B cell (primary cell): Measurements from ENCODE around the gene GDI2. TPM values are rescaled to one million over a fixed set of nuclear protein-coding genes. Genes with fewer than 3 reads are reported as not detected.

Source experiments
- ATAC-seq: fragments of 200-7000 bp; cut with Tn5 transposase; one replicate; pipeline ENCODE4 v1.10.0; 2021; ENCODE audit warnings: low read depth, mild to moderate bottlenecking, moderate number of reproducible peaks, moderate library complexity
- CTCF ChIA-PET: fragments of 350-600 bp; sonication (Branson Sonifier 250); formaldehyde crosslinking; loops from one replicate; lab custom pipeline; 2021; ENCODE audit warnings: antibody characterized with exemption, inconsistent platforms; lab: Charles Lee
- POLR2A ChIA-PET: fragments of 350-600 bp; sonication (Branson Sonifier 250); formaldehyde crosslinking; loops from one replicate; lab custom pipeline; 2021; ENCODE audit warnings: antibody characterized with exemption; lab: Charles Lee
- DNase-seq: peaks from one replicate; pipeline ENCODE4 v3.0.0; 2013
- H2AFZ ChIP-seq: 2 replicates; pipeline ENCODE4 v1.6.1; 2012; ENCODE audit warnings: mild to moderate bottlenecking, low read depth, low read length; ENCODE audit not compliant: insufficient read depth, poor library complexity, severe bottlenecking
- H3K27ac ChIP-seq, 2 donors: 1 replicate in 1 of 2; 2 replicates in 1 of 2; pipeline ENCODE4 v1.5.1; 2012 to 2013; ENCODE audit warnings: low read length in 2 of 2, mild to moderate bottlenecking in 2 of 2, moderate library complexity in 1 of 2
- H3K27me3 ChIP-seq, 4 experiments: fragments of 200-600 bp in 1 of 4; sonication (generic) in 1 of 4; replicated peaks in 1 of 4; 1 replicate in 2 of 4; 2 replicates in 2 of 4; pipeline versions ENCODE4 v1.6.1 to v1.7.0; 2013 to 2016; ENCODE audit warnings: low read length in 3 of 4, mild to moderate bottlenecking in 2 of 4, mixed read lengths in 1 of 4, moderate library complexity in 1 of 4; ENCODE audit not compliant: insufficient read depth in 4 of 4, control insufficient read depth in 3 of 4; ENCODE audit errors: control extremely low read depth in 1 of 4
- H3K36me3 ChIP-seq, 2 experiments: replicated peaks in 1 of 2; 1 replicate in 1 of 2; 2 replicates in 1 of 2; pipeline versions ENCODE4 v1.6.1 to v1.7.1; 2013; ENCODE audit warnings: low read length in 1 of 2; ENCODE audit not compliant: insufficient read depth in 2 of 2, control insufficient read depth in 1 of 2; ENCODE audit errors: control extremely low read depth in 1 of 2, extremely low read depth in 1 of 2
- H3K4me1 ChIP-seq, 2 donors: fragments of 200-600 bp in 1 of 2; sonication (generic) in 1 of 2; 1 replicate in 1 of 2; 2 replicates in 1 of 2; pipeline versions ENCODE4 v1.5.1 to v1.6.1; 2013 to 2017; ENCODE audit warnings: low read length in 2 of 2; ENCODE audit not compliant: control insufficient read depth in 2 of 2, insufficient read depth in 2 of 2
- H3K4me2 ChIP-seq: replicated peaks from 2 replicates; pipeline ENCODE3; 2012; ENCODE audit warnings: mild to moderate bottlenecking, low read depth, low read length; ENCODE audit not compliant: poor library complexity, severe bottlenecking
- H3K4me3 ChIP-seq, 5 experiments: fragments of 200-600 bp in 1 of 5; sonication (generic) in 1 of 5; 1 replicate in 3 of 5; 2 replicates in 2 of 5; pipeline versions ENCODE4 v1.5.1 to v1.7.0; 2011 to 2016; ENCODE audit warnings: low read length in 4 of 5, mild to moderate bottlenecking in 4 of 5, low read depth in 2 of 5, control low read depth in 1 of 5, moderate library complexity in 1 of 5; ENCODE audit not compliant: insufficient read depth in 1 of 5; ENCODE audit errors: control extremely low read depth in 1 of 5, extremely low read depth in 1 of 5
- H3K79me2 ChIP-seq: fragments of 200-600 bp; sonication (generic); one replicate; pipeline ENCODE4 v1.6.0; 2016; ENCODE audit warnings: low read length; ENCODE audit not compliant: control insufficient read depth, insufficient read depth
- H3K9ac ChIP-seq: fragments of 200-600 bp; sonication (generic); 2 replicates; pipeline ENCODE4 v1.6.1; 2017; ENCODE audit warnings: mild to moderate bottlenecking, low read length, moderate library complexity
- H3K9me3 ChIP-seq, 3 donors: one replicate each; pipeline versions ENCODE4 v1.6.1 to v1.7.1; 2013; ENCODE audit warnings: low read length in 2 of 3; ENCODE audit not compliant: control insufficient read depth in 2 of 3, insufficient read depth in 1 of 3; ENCODE audit errors: control extremely low read depth in 1 of 3
- H4K20me1 ChIP-seq: 2 replicates; pipeline ENCODE4 v1.6.0; 2012; ENCODE audit warnings: mild to moderate bottlenecking, low read length; ENCODE audit not compliant: insufficient read depth, control insufficient read depth, poor library complexity, severe bottlenecking
- H3K27ac Mint-ChIP-seq: one replicate; pipeline ENCODE4 v1.8.0; 2021; ENCODE audit warnings: mixed read lengths
- H3K27me3 Mint-ChIP-seq: one replicate; pipeline ENCODE4 v1.8.0; 2021; ENCODE audit warnings: mixed read lengths
- H3K4me1 Mint-ChIP-seq: one replicate; pipeline ENCODE4 v1.8.0; 2021; ENCODE audit warnings: mixed read lengths
- H3K4me3 Mint-ChIP-seq: one replicate; pipeline ENCODE4 v1.8.0; 2021; ENCODE audit warnings: mixed read lengths
- H3K9me3 Mint-ChIP-seq: one replicate; pipeline ENCODE4 v1.8.0; 2022; ENCODE audit warnings: mixed read lengths; ENCODE audit not compliant: insufficient read depth
- EZH2 ChIP-seq: IDR thresholded peaks from 2 replicates; pipeline ENCODE4 v1.6.1; 2012; ENCODE audit warnings: borderline replicate concordance, low read depth, mild to moderate bottlenecking, moderate library complexity, low read length; ENCODE audit not compliant: insufficient read depth, poor library complexity, severe bottlenecking
- WGBS: methylation state at CpG from one replicate; pipeline ENCODE4 v1.1.5; 2013; ENCODE audit warnings: missing lambda C conversion rate; ENCODE audit not compliant: insufficient coverage; 5-methylcytosine and 5-hydroxymethylcytosine counted together
- intact Hi-C: fragments of 100-400 bp; cut with micrococcal nuclease; formaldehyde crosslinking; loops from one replicate; pipeline ENCODE4 v1.10.0; 2022
- polyA plus RNA-seq: library from polyadenylated mRNA; depleted of rRNA; stranded (reverse); fragments of >200 nt; gene quantifications from 2 replicates; pipeline ENCODE4 v1.2.3, GENCODE V29; 2012
- total RNA-seq, 2 donors: library from RNA; stranded (reverse); fragments of 120-200 nt in 1 of 2; gene quantifications; 1 replicate in 1 of 2; 2 replicates in 1 of 2; pipeline versions ENCODE4 v1.2.3 to v1.2.4, GENCODE V29; 2013 to 2022
- TF ChIP-seq, protein P1 (sequence below): fragments of 200-600 bp; IDR thresholded peaks from one replicate; pipeline ENCODE4 v1.8.0; 2022; ENCODE audit warnings: antibody characterized with exemption, mild to moderate bottlenecking

Gene GDI2
- total and polyA plus RNA-seq, 2 donors (not counting 1 experiment from before 2014, with no cell fraction given): 91.1 to 187 TPM

GRCh38 chr10:5818894-5819293, 5.7 kb upstream of the GDI2 start:
- peak; percentile 54 for ATAC-seq
- CTCF ChIA-PET: interaction anchor here (0.9 to 2.8 kb wide), 9 partner anchors 14 to 76 kb away, joined by 3 to 19 read pairs (median 5); no protein-coding TSS in a partner anchor

DNA sequence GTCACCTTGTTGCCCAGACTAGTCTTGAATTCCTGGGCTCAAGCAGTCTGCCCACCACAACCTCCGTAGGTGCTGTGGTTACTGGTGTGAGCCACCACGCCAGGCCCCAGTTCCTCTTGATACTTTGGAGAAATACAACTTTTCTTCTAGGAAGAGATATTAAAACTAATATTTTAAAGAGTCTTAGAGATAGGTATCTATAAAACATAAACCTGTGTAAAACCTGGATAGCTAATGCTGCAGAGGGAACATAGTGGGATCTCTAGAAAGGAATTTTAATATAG, 4.8 kb upstream of the GDI2 start:
- Histone ChIP-seq H3K4me2 (peak overlapping the region; percentile 82), H2AFZ (no peak overlapping the region), H3K9ac (no peak overlapping the region), H3K79me2 (peaks cover 26% of the 10 kb centered on the region), H3K4me1 (peaks cover 65 to 77% of the 10 kb centered on the region in 2 donors), H3K27me3 (no peaks in the 10 kb centered on the region), H3K9me3 (no peaks in the 10 kb centered on the region), H3K27ac (peak overlapping the region; percentile 89 to 94), H3K4me3 (peak overlapping the region in 1 of 5 experiments; percentile 26), H3K36me3 (peaks cover 0 to 2% of the 10 kb centered on the region in 2 experiments), H4K20me1 (no peaks in the 10 kb centered on the region)
- peaks cover 65% of the 10 kb centered on the region for H3K4me1 Mint-ChIP-seq
- H3K27ac Mint-ChIP-seq: peak overlapping the region; percentile 95
- ATAC-seq (no peak), DNase-seq (no peak)
- no peaks in the 10 kb centered on the region for H3K27me3 Mint-ChIP-seq
- WGBS: no CpG with 5 or more reads among the region's 2 CpGs
- ChIA-PET CTCF (interaction anchor here (1.3 to 2.8 kb wide), 8 partner anchors 14 to 56 kb away, joined by 4 to 19 read pairs (median 9); no protein-coding TSS in a partner anchor), POLR2A (interaction anchor here (0.9 to 3.5 kb wide), 7 partner anchors 12 to 72 kb away, joined by 3 to 23 read pairs (median 3); partner anchors contain the start of gene FBH1)
- H3K4me3 Mint-ChIP-seq: peak overlapping the region; percentile 26
- no peak for TF ChIP-seq EZH2
- TF ChIP-seq, protein P1, sequence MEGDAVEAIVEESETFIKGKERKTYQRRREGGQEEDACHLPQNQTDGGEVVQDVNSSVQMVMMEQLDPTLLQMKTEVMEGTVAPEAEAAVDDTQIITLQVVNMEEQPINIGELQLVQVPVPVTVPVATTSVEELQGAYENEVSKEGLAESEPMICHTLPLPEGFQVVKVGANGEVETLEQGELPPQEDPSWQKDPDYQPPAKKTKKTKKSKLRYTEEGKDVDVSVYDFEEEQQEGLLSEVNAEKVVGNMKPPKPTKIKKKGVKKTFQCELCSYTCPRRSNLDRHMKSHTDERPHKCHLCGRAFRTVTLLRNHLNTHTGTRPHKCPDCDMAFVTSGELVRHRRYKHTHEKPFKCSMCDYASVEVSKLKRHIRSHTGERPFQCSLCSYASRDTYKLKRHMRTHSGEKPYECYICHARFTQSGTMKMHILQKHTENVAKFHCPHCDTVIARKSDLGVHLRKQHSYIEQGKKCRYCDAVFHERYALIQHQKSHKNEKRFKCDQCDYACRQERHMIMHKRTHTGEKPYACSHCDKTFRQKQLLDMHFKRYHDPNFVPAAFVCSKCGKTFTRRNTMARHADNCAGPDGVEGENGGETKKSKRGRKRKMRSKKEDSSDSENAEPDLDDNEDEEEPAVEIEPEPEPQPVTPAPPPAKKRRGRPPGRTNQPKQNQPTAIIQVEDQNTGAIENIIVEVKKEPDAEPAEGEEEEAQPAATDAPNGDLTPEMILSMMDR: no peak
- intact Hi-C loops: loop anchor here (10.0 kb wide), 1 partner anchor 237 kb away; no protein-coding TSS in a partner anchor
- no peaks in the 10 kb centered on the region for H3K9me3 Mint-ChIP-seq

More at GRCh38 chr10:5818894-5819293, 5.7 kb upstream of the GDI2 start:
- Histone ChIP-seq H3K9ac (no peak overlapping the region), H3K4me2 (peak overlapping the region; percentile 51), H3K4me3 (peak overlapping the region in 1 of 5 experiments; percentile 4), H3K79me2 (peaks cover 18% of the 10 kb centered on the region), H3K9me3 (no peaks in the 10 kb centered on the region), H3K36me3 (peaks cover 0 to 2% of the 10 kb centered on the region in 2 experiments), H3K27me3 (no peaks in the 10 kb centered on the region), H2AFZ (peak overlapping the region; percentile 43), H3K27ac (peak overlapping the region; percentile 89 to 94), H4K20me1 (no peaks in the 10 kb centered on the region), H3K4me1 (peaks cover 65 to 77% of the 10 kb centered on the region in 2 donors)
- intact Hi-C loops: loop anchor here (10.0 kb wide), 1 partner anchor 236 kb away; no protein-coding TSS in a partner anchor
- 13% methylated on average over 5 of the region's 6 CpGs for WGBS
- Mint-ChIP-seq H3K9me3 (no peaks in the 10 kb centered on the region), H3K27me3 (no peaks in the 10 kb centered on the region), H3K4me1 (peaks cover 64% of the 10 kb centered on the region), H3K27ac (peak overlapping the region; percentile 98), H3K4me3 (peak overlapping the region; percentile 78)
- TF ChIP-seq, protein P1: no peak
- no peak for TF ChIP-seq EZH2
- peak; percentile 72 for DNase-seq
- POLR2A ChIA-PET: interaction anchor here (0.6 to 3.5 kb wide), 9 partner anchors 12 to 249 kb away, joined by 3 to 23 read pairs (median 4); no protein-coding TSS in a partner anchor
